HG03175 (cell line): ENCODE results near the gene DAZ2.
"Not testable (repeated sequence)": the region's sequence is repeated elsewhere in the genome, so short reads cannot be mapped to it uniquely, and the experiment has no call there.

Experiments used
- ATAC-seq: cut with Tn5 transposase; IDR thresholded peaks from one replicate; pipeline ENCODE4 v1.9.1; 2021; ENCODE audit warnings: mild to moderate bottlenecking, moderate library complexity; ENCODE audit not compliant: unreplicated experiment

The DAZ2 gene

GRCh38 chrY:23219233-23219632, at the start of gene DAZ2:
DAZ2 (plus strand) TSS chrY:23219533; CDS start chrY:23219741, 208 bp downstream.
- not testable (repeated sequence) for ATAC-seq

- ATAC-seq = not testable (repeated sequence)
Observed at GRCh38 chrY:23198908-23199307, 20.4 kb upstream of the DAZ2 start, which contains the start of gene DAZ1. DAZ1 (minus strand) TSS chrY:23199008; CDS start chrY:23198800, 208 bp downstream.

- not testable (repeated sequence) for ATAC-seq
Observed at GRCh38 chrY:23207455-23207854, 11.9 kb upstream of the DAZ2 start.

- ATAC-seq = not testable (repeated sequence)
Observed at GRCh38 chrY:23209802-23210495, 9.4 kb upstream of the DAZ2 start.

- ATAC-seq = not testable (repeated sequence)
Observed at GRCh38 chrY:23210681-23211080, 8.7 kb upstream of the DAZ2 start.
